ENCODE results near the gene NAPSA.

NAPSA gene

GRCh38 chr19:50334741-50335421 is 30.6 kb downstream of the NAPSA start:
- no peaks in the 10 kb centered on the region for H3K27me3 Mint-ChIP-seq (ENCODE audit: low read depth, poor library complexity)
- H3K36me3 Mint-ChIP-seq (ENCODE audit: low read depth), result peaks cover 38% of the 10 kb centered on the region
- peaks cover 42% of the 10 kb centered on the region for H3K9me3 Mint-ChIP-seq
- H3K27ac Mint-ChIP-seq, result no peak overlapping the region
- H3K4me3 Mint-ChIP-seq, result peak overlapping the region; percentile 15
- peaks cover 42% of the 10 kb centered on the region for H3K4me1 Mint-ChIP-seq
- DNase-seq, result no peak
- TF ChIP-seq, protein P1, sequence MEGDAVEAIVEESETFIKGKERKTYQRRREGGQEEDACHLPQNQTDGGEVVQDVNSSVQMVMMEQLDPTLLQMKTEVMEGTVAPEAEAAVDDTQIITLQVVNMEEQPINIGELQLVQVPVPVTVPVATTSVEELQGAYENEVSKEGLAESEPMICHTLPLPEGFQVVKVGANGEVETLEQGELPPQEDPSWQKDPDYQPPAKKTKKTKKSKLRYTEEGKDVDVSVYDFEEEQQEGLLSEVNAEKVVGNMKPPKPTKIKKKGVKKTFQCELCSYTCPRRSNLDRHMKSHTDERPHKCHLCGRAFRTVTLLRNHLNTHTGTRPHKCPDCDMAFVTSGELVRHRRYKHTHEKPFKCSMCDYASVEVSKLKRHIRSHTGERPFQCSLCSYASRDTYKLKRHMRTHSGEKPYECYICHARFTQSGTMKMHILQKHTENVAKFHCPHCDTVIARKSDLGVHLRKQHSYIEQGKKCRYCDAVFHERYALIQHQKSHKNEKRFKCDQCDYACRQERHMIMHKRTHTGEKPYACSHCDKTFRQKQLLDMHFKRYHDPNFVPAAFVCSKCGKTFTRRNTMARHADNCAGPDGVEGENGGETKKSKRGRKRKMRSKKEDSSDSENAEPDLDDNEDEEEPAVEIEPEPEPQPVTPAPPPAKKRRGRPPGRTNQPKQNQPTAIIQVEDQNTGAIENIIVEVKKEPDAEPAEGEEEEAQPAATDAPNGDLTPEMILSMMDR (IDR thresholded peaks at IDR 0.05), result no peak

DNA sequence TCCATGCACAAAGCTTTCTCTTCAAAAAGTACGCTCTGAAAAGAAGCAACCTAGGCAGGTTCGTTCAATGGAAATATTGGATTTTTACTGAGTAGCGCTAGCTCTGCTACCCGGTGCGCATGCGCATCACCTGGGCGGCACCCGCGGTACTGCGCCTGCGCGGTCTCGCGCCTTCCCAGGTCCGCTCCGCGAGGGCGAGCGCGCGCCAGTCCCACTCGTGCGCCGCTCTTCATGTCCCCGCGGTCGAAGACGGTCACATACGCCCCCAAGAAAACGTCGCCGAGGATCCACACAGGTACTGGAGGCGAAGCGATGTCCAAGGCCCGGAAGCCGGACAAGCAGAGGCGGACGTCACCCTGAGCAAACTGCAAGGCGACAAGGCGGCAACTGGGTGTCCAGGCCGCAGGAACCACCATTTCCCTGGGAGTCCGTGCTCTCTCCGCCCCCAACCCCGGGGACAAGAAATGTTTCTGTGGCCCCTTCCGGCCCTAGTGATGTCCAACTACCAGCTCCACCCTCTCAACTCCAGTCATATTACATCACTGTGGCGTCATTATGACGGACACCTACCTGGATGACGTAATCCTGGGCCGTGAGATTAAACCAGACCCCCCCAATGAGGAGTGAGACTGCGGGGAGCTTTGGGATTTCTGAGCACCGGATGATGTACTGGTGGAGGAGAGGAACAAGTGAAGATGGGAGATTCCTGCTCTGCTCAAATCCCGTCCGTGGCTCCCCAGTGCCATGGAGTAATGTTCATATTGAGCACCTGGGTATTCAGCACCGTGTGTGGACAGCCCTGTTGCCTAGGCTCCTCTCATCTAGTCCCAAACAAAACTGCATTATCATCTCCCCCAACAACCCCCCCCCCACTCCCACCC is 31.5 kb downstream of the NAPSA start:
- peak; percentile 90 for DNase-seq
- Mint-ChIP-seq H3K27ac (peak overlapping the region; percentile 98), H3K4me3 (peak overlapping the region; percentile 93), H3K4me1 (peaks cover 48% of the 10 kb centered on the region), H3K36me3 (ENCODE audit: low read depth) (peaks cover 29% of the 10 kb centered on the region), H3K27me3 (ENCODE audit: low read depth, poor library complexity) (peaks cover 2% of the 10 kb centered on the region), H3K9me3 (peaks cover 39% of the 10 kb centered on the region)
- TF ChIP-seq, protein P1 (IDR thresholded peaks at IDR 0.05), result no peak

- DNase-seq, result peak; percentile 92
- peak overlapping the region; percentile 98 for H3K27ac Mint-ChIP-seq
- H3K27me3 Mint-ChIP-seq (ENCODE audit: low read depth, poor library complexity), result peaks cover 7% of the 10 kb centered on the region
- peak overlapping the region; percentile 93 for H3K4me3 Mint-ChIP-seq
- H3K36me3 Mint-ChIP-seq (ENCODE audit: low read depth), result peaks cover 25% of the 10 kb centered on the region
- TF ChIP-seq, protein P1 (IDR thresholded peaks at IDR 0.05), result no peak
- H3K4me1 Mint-ChIP-seq, result peaks cover 48% of the 10 kb centered on the region
- peaks cover 36% of the 10 kb centered on the region for H3K9me3 Mint-ChIP-seq
Observed at GRCh38 chr19:50333235-50333736, 32.2 kb downstream of the NAPSA start.

DNA sequence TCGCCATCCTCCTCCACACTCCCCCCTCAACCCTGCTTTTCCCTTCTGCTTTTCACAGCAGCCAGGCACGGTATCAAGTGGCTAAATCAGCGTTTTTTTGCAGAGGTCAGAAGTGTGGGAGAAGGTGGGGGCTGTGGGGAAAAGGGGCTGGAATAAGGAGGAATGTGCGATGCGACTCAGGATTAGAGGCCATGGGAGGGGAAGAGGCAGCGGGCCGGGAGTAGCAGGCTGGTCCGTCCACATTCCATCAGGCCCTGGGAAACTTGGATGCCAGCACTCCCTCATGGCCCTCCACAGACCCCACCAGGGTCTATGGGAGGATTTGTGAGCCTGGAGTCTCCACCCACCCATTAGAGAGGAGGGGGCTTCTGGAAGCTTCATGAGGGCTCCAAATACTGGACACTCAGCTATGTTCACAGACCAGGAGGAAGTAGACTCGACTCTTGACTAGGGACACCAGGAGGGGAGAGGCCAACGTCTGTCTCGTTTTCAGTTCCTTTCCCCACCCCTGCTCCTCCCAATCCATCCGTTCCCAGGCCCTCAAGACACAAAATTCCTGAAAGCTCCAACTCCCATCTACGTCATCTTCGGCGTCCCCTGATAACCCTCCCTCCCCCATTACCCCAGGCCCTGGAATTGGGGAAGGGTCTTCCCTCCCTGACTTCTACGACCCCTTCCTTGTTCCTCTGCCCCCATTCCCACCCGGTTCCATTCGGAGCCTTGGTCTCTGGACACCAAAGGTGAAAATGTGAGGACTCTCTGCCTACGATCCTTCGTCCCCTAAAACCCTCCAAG is 33.0 kb downstream of the NAPSA start:
- Mint-ChIP-seq H3K27ac (peak overlapping the region; percentile 97), H3K27me3 (ENCODE audit: low read depth, poor library complexity) (peaks cover 14% of the 10 kb centered on the region), H3K4me3 (peak overlapping the region; percentile 93), H3K9me3 (peaks cover 33% of the 10 kb centered on the region), H3K36me3 (ENCODE audit: low read depth) (peaks cover 17% of the 10 kb centered on the region), H3K4me1 (peaks cover 52% of the 10 kb centered on the region)
- peak; percentile 43 for DNase-seq
- TF ChIP-seq, protein P1 (IDR thresholded peaks at IDR 0.05), result no peak

DNA sequence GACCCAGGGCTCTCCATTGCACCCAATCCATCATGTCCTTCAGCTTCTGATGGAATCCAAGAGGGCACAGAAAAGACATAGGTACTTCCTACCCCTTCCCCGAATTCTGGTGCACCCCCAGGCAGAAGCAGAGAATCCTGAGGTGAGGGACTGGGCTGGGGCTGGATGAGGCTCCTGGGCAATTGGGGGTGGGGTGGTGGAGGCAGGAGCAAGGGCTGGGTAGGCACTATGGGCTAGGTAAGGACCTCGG is 33.5 kb downstream of the NAPSA start:
- H3K4me1 Mint-ChIP-seq, result peaks cover 57% of the 10 kb centered on the region
- peak overlapping the region; percentile 97 for H3K27ac Mint-ChIP-seq
- H3K27me3 Mint-ChIP-seq (ENCODE audit: low read depth, poor library complexity), result peaks cover 19% of the 10 kb centered on the region
- H3K9me3 Mint-ChIP-seq, result peaks cover 34% of the 10 kb centered on the region
- TF ChIP-seq, protein P1 (IDR thresholded peaks at IDR 0.05), result no peak
- peaks cover 16% of the 10 kb centered on the region for H3K36me3 Mint-ChIP-seq (ENCODE audit: low read depth)
- no peak for DNase-seq
- H3K4me3 Mint-ChIP-seq, result peak overlapping the region; percentile 93
